22Rv1 (cell line): ENCODE results near the gene GNG12.

Experiments
- ZFX ChIP-seq: fragments of 450-650 bp; IDR thresholded peaks from 2 replicates; pipeline ENCODE4 v1.6.1; 2017; ENCODE audit warnings: antibody characterized with exemption, borderline replicate concordance
- TF ChIP-seq, protein P1 (sequence below): fragments of 450-650 bp; IDR thresholded peaks from 2 replicates; pipeline ENCODE4 v1.5.1; 2017; ENCODE audit warnings: mild to moderate bottlenecking

DNA sequence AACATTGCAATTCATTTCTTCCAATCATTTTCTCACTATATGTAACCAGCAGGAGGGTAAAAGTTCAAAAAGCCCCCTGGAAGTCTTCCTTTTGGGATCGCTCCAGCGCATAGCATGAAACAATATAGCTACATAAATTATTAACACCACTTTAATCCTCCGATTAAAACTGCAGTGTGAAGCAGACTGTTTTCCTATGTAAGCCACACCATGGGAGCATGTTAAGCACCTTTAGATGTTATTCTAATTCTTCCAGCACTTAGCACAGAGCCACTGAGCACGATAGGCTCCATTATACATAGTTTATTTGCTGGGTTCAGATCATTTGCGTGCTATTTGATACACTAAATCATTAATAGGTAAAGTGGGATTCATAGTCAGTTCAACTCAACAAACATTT is 166.6 kb downstream of the GNG12 start:
- TF ChIP-seq, protein P1, sequence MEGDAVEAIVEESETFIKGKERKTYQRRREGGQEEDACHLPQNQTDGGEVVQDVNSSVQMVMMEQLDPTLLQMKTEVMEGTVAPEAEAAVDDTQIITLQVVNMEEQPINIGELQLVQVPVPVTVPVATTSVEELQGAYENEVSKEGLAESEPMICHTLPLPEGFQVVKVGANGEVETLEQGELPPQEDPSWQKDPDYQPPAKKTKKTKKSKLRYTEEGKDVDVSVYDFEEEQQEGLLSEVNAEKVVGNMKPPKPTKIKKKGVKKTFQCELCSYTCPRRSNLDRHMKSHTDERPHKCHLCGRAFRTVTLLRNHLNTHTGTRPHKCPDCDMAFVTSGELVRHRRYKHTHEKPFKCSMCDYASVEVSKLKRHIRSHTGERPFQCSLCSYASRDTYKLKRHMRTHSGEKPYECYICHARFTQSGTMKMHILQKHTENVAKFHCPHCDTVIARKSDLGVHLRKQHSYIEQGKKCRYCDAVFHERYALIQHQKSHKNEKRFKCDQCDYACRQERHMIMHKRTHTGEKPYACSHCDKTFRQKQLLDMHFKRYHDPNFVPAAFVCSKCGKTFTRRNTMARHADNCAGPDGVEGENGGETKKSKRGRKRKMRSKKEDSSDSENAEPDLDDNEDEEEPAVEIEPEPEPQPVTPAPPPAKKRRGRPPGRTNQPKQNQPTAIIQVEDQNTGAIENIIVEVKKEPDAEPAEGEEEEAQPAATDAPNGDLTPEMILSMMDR: no peak
- no peak for TF ChIP-seq ZFX
